CD14-positive monocyte (primary cell): ENCODE data around the gene ADGRF1. TPM values are rescaled to one million over a fixed set of nuclear protein-coding genes. Genes with fewer than 3 reads are reported as not detected.
A peak's percentile ranks its signal among the peaks of the same experiment; 100 is the strongest.

Source experiments
- DNase-seq, 3 donors: peaks; one replicate each; pipeline ENCODE4 v3.0.0-alpha.2; 2011 to 2022
- H2AFZ ChIP-seq: 2 replicates; pipeline ENCODE4 v1.6.0; 2012; ENCODE audit warnings: mild to moderate bottlenecking, low read depth, low read length, inconsistent platforms; ENCODE audit not compliant: insufficient read depth, poor library complexity, severe bottlenecking
- H3K27ac ChIP-seq, 2 donors: 1 replicate in 1 of 2; 2 replicates in 1 of 2; pipeline ENCODE4 v1.5.1; 2012 to 2013; ENCODE audit warnings: low read length in 2 of 2, control low read depth in 1 of 2, inconsistent platforms in 1 of 2, low read depth in 1 of 2, mild to moderate bottlenecking in 1 of 2
- H3K27me3 ChIP-seq, 2 donors: one replicate each; pipeline versions ENCODE4 v1.6.0 to v1.6.1; 2011 to 2013; ENCODE audit warnings: low read length in 2 of 2; ENCODE audit not compliant: control insufficient read depth in 2 of 2, insufficient read depth in 2 of 2
- H3K36me3 ChIP-seq, 2 donors: replicated peaks in 1 of 2; 1 replicate in 1 of 2; 2 replicates in 1 of 2; pipeline versions ENCODE4 v1.5.1 to v1.6.1; 2012 to 2013; ENCODE audit warnings: low read length in 2 of 2, control low read depth in 1 of 2, inconsistent platforms in 1 of 2, mild to moderate bottlenecking in 1 of 2; ENCODE audit not compliant: insufficient read depth in 2 of 2, control insufficient read depth in 1 of 2
- H3K4me1 ChIP-seq, 2 donors: 1 replicate in 1 of 2; 2 replicates in 1 of 2; pipeline versions ENCODE4 v1.5.1 to v1.6.1; 2012 to 2013; ENCODE audit warnings: low read length in 2 of 2, control low read depth in 1 of 2, inconsistent platforms in 1 of 2, mild to moderate bottlenecking in 1 of 2, moderate library complexity in 1 of 2; ENCODE audit not compliant: insufficient read depth in 2 of 2, control insufficient read depth in 1 of 2
- H3K4me2 ChIP-seq: replicated peaks from 2 replicates; pipeline ENCODE3; 2012; ENCODE audit warnings: low read length, moderate library complexity, mild to moderate bottlenecking; ENCODE audit not compliant: poor library complexity, severe bottlenecking; ENCODE audit errors: extremely low read depth
- H3K4me3 ChIP-seq, 3 experiments: fragments of 200-600 bp in 1 of 3; sonication (generic) in 1 of 3; replicated peaks in 1 of 3; 1 replicate in 2 of 3; 2 replicates in 1 of 3; pipeline ENCODE4 v1.5.1; 2011 to 2013; ENCODE audit warnings: low read length in 3 of 3, mild to moderate bottlenecking in 3 of 3, control low read depth in 2 of 3, low read depth in 2 of 3, inconsistent platforms in 1 of 3, moderate library complexity in 1 of 3
- H3K79me2 ChIP-seq: 2 replicates; pipeline ENCODE4 v1.6.0; 2012; ENCODE audit warnings: mild to moderate bottlenecking, control low read depth, inconsistent platforms, low read length, moderate library complexity; ENCODE audit not compliant: insufficient read depth
- H3K9ac ChIP-seq: 2 replicates; pipeline ENCODE4 v1.6.0; 2017; ENCODE audit warnings: low read length, mild to moderate bottlenecking; ENCODE audit not compliant: insufficient read depth, poor library complexity, severe bottlenecking
- H3K9me3 ChIP-seq, 2 donors: replicated peaks in 1 of 2; 1 replicate in 1 of 2; 2 replicates in 1 of 2; pipeline versions ENCODE4 v1.5.1 to v1.6.1; 2012 to 2013; ENCODE audit warnings: low read length in 2 of 2, control low read depth in 1 of 2; ENCODE audit not compliant: control insufficient read depth in 1 of 2, insufficient read depth in 1 of 2
- H4K20me1 ChIP-seq: 2 replicates; pipeline ENCODE4 v1.6.0; 2012; ENCODE audit warnings: mild to moderate bottlenecking, low read length, control low read depth, moderate library complexity; ENCODE audit not compliant: insufficient read depth
- H3K27ac Mint-ChIP-seq, 7 donors: one replicate each; pipeline ENCODE4 v1.8.0; 2020; ENCODE audit warnings: mild to moderate bottlenecking in 7 of 7, mixed read lengths in 7 of 7, moderate library complexity in 6 of 7, inconsistent platforms in 2 of 7
- H3K27me3 Mint-ChIP-seq, 3 donors: one replicate each; pipeline ENCODE4 v1.8.0; 2021 to 2022; ENCODE audit warnings: low read depth in 3 of 3, mild to moderate bottlenecking in 3 of 3, mixed read lengths in 3 of 3, moderate library complexity in 3 of 3, inconsistent platforms in 1 of 3
- H3K36me3 Mint-ChIP-seq, 2 donors: one replicate each; pipeline ENCODE4 v1.8.0; 2020; ENCODE audit warnings: mixed read lengths in 2 of 2, inconsistent platforms in 1 of 2, mild to moderate bottlenecking in 1 of 2
- H3K4me1 Mint-ChIP-seq: one replicate; pipeline ENCODE4 v1.8.0; 2020; ENCODE audit warnings: mild to moderate bottlenecking, mixed read lengths
- H3K4me3 Mint-ChIP-seq, 2 donors: one replicate each; pipeline ENCODE4 v1.8.0; 2020; ENCODE audit warnings: mild to moderate bottlenecking in 2 of 2, mixed read lengths in 2 of 2, moderate library complexity in 1 of 2
- H3K9me3 Mint-ChIP-seq, 7 donors: one replicate each; pipeline ENCODE4 v1.8.0; 2020 to 2022; ENCODE audit warnings: mixed read lengths in 7 of 7, mild to moderate bottlenecking in 6 of 7, moderate library complexity in 6 of 7, inconsistent platforms in 2 of 7
- WGBS: methylation state at CpG from one replicate; pipeline ENCODE4 v1.1.5; 2013; ENCODE audit warnings: missing lambda C conversion rate; ENCODE audit not compliant: insufficient coverage; 5-methylcytosine and 5-hydroxymethylcytosine counted together
- intact Hi-C, 2 donors: fragments of 100-400 bp; cut with micrococcal nuclease; formaldehyde crosslinking; loops; one replicate each; pipeline versions ENCODE4 v1.15.0 to v1.15.1; 2023
- polyA plus RNA-seq, 3 donors: library from polyadenylated mRNA; depleted of rRNA in 1 of 3; unstranded in 2 of 3; stranded (reverse) in 1 of 3; fragments of 300-500 nt in 2 of 3; fragments of >200 nt in 1 of 3; fragmentation: Illumina TruSeq in 2 of 3; gene quantifications; 1 replicate in 2 of 3; 2 replicates in 1 of 3; pipeline ENCODE4 v1.2.3, GENCODE V29; 2012 to 2021
- TF ChIP-seq, protein P1 (sequence below): fragments of 200-600 bp; IDR thresholded peaks from one replicate; pipeline ENCODE4 v1.8.0; 2022; ENCODE audit warnings: antibody characterized with exemption, mild to moderate bottlenecking

ADGRF1 gene
- polyA plus RNA-seq, 3 donors: 0.03 TPM; not detected in 2

GRCh38 chr6:47062346-47062745 is 20.2 kb upstream of the ADGRF1 start:
- DNase-seq: no peak
- Mint-ChIP-seq H3K4me3 (no peak overlapping the region), H3K36me3 (no peaks in the 10 kb centered on the region), H3K4me1 (peaks cover 11% of the 10 kb centered on the region), H3K27ac (no peak overlapping the region), H3K27me3 (no peaks in the 10 kb centered on the region), H3K9me3 (peaks cover 0 to 2% (median 0%) of the 10 kb centered on the region in 7 donors)
- 98% methylated on average over 4 of the region's 5 CpGs for WGBS
- Histone ChIP-seq H4K20me1 (no peaks in the 10 kb centered on the region), H2AFZ (no peak overlapping the region), H3K79me2 (no peaks in the 10 kb centered on the region), H3K4me1 (no peaks in the 10 kb centered on the region), H3K27ac (no peak overlapping the region), H3K9me3 (no peaks in the 10 kb centered on the region), H3K4me3 (no peak overlapping the region), H3K4me2 (no peak overlapping the region), H3K9ac (no peak overlapping the region), H3K36me3 (no peaks in the 10 kb centered on the region), H3K27me3 (no peaks in the 10 kb centered on the region)
- intact Hi-C loops: loop anchor here in 1 of 2 donors (5.0 kb wide), 1 partner anchor 370 kb away; no protein-coding TSS in a partner anchor
- TF ChIP-seq, protein P1, sequence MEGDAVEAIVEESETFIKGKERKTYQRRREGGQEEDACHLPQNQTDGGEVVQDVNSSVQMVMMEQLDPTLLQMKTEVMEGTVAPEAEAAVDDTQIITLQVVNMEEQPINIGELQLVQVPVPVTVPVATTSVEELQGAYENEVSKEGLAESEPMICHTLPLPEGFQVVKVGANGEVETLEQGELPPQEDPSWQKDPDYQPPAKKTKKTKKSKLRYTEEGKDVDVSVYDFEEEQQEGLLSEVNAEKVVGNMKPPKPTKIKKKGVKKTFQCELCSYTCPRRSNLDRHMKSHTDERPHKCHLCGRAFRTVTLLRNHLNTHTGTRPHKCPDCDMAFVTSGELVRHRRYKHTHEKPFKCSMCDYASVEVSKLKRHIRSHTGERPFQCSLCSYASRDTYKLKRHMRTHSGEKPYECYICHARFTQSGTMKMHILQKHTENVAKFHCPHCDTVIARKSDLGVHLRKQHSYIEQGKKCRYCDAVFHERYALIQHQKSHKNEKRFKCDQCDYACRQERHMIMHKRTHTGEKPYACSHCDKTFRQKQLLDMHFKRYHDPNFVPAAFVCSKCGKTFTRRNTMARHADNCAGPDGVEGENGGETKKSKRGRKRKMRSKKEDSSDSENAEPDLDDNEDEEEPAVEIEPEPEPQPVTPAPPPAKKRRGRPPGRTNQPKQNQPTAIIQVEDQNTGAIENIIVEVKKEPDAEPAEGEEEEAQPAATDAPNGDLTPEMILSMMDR: no peak

DNA sequence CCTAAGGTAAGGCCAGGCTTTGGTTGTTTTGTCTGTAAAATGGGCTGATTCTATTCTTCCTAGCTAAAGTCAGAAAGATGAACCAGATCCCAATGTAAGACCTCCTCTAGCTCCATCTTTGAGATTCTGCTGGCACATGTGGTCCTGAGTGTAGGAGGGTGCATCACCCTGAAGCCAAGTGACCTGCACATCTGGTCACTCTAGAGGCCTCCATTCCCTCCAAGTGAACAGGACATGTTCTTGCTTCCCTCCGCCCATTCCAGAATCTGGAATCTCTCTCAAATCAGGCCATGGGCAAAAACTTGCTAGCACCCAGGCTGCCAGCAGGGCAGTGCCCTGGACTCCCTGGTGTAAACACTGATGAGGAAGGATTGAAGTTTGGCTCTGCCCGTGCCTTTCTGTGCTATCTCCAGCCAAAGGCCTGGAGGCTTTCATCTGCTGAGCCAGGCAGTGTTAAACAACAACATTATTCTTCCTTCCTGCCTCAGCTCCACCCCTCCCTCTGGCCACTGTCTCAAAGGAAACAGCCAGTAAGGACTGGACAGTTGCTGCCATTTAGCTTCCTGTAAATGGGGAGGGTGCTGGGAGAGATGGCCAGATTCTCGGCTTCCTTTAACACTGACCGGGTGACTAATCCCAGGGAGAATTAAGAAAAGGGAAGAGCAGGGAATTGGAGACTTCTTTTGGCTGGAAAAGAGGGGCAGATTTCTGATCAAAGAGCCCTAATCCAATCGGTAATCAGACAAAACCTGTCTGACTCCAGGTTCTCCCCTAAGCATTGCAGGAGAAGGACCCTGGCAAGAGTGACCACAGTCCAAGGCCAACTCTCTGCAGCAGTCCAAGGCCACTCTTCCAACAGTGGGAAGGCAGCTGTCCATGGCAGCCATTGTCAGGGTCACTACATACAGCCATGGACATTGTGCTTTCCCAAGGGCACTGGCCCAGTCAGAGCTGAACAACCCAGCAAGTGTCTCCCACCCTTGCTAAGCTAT is 19.5 kb upstream of the ADGRF1 start:
- Histone ChIP-seq H3K27me3 (no peaks in the 10 kb centered on the region), H3K79me2 (no peaks in the 10 kb centered on the region), H3K4me3 (no peak overlapping the region), H3K9me3 (no peaks in the 10 kb centered on the region), H3K27ac (no peak overlapping the region), H3K36me3 (no peaks in the 10 kb centered on the region), H4K20me1 (no peaks in the 10 kb centered on the region), H3K9ac (no peak overlapping the region), H3K4me2 (no peak overlapping the region), H2AFZ (no peak overlapping the region), H3K4me1 (no peaks in the 10 kb centered on the region)
- 78% methylated on average over 3 of the region's 5 CpGs for WGBS
- intact Hi-C loops: loop anchor here in 1 of 2 donors (5.0 kb wide), 1 partner anchor 369 kb away; no protein-coding TSS in a partner anchor
- no peaks in the 10 kb centered on the region for H3K27me3 Mint-ChIP-seq
- no peaks in the 10 kb centered on the region for H3K36me3 Mint-ChIP-seq
- no peak overlapping the region for H3K4me3 Mint-ChIP-seq
- DNase-seq: no peak
- peak overlapping the region in 1 of 7 donors; percentile 1 for H3K27ac Mint-ChIP-seq
- H3K4me1 Mint-ChIP-seq: peaks cover 11% of the 10 kb centered on the region
- peaks cover 0 to 2% (median 0%) of the 10 kb centered on the region in 7 donors for H3K9me3 Mint-ChIP-seq
- TF ChIP-seq, protein P1: no peak
